C1 segment of cervical spinal cord (tissue), 14 donors: ENCODE measurements around the gene NSUN4.
"Not testable (repeated sequence)": the region's sequence is repeated elsewhere in the genome, so short reads cannot be mapped to it uniquely, and the experiment has no call there.

Source experiments
- DNase-seq, 14 donors: peaks; one replicate each; lab custom pipeline; 2025; lab: John Stamatoyannopoulos, UW

NSUN4 gene

DNA sequence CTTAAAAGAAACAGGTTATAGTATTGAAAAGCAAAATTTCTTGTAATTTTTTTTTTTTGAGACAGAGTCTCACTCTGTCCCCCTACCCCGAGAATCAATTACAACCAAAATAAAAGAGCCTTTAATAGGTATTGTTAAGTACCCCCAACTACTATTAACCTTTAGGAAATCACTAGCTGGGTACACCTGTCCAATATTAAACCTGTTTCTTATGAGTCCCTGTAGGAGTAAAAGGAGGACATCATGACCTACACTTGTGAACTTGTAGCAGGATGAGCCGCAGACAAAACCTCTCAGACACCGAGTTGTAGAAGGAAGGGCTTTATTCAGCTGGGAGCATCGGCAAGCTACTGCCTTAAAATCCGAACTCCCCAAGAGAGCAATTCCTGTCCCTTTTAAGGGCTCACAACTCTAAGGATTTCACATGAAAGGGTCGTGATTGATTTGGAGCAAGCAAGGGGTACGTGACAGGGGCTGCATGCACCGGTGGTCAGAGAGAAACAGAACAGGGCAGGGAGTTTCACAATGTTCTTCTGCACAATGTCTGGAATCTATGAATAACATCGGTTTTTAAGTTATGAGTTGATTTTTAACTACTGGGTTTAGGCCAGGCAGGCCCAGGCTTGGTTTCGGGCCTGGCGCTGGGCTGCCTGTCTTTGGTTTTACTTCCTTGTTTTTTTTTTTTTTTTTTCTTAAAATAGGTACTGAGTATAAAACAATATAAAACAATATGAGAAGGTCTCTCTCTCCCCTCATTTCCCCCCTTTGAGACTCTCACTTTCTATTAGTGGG is 15.1 kb upstream of the NSUN4 start:
- DNase-seq, result not testable (repeated sequence)

DNA sequence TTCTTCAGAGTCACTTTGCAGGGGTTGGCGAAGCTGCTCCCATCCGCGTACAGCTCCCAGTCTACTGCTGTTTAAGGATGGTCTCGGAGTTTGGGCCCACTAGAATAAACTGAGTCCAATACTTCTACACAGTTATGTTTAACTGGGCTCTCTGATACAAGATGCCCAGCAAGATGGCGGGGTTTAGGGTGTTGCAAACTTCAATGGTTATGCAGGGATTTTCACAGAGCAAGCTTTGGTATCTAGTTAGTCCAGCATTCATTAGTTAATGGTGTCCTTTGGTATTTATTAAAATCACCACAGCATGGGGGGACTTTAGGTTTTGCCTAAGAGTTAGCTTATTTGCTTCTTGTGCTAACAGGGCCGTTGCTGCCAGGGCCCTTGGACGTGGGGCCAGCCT is 12.4 kb upstream of the NSUN4 start:
- not testable (repeated sequence) for DNase-seq

DNA sequence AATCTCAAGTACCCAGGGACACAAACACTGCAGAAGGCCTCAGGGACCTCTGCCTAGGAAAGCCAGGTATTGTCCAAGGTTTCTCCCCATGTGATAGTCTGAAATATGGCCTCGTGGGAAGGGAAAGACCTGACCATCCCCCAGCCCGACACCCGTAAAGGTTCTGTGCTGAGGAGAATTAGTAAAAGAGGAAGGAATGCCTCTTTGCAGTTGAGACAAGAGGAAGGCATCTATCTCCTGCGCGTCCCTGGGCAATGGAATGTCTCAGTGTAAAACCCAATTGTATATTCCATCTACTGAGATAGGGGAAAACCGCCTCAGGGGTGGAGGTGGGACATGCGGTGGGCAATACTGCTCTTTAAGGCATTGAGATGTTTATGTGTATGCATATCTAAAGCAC is 10.8 kb upstream of the NSUN4 start:
- DNase-seq, result not testable (repeated sequence)

DNA sequence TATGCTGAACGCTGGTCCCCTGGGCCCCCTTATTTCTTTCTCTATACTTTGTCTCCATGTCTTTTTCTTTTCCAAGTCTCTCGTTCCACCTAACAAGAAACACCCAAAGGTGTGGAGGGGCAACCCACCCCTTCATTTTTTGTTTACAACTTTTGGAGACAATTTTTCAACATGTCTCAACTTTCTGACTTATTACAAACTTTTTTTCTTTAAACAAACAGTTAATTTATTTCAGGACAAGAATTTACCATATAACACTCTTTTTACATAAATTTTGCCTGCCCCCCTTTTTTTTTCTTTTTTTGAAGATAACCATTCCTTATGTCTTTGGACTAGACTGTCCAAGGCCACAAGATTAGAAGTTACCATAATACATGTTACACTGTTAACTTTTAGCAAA is 10.2 kb upstream of the NSUN4 start:
- not testable (repeated sequence) for DNase-seq

DNA sequence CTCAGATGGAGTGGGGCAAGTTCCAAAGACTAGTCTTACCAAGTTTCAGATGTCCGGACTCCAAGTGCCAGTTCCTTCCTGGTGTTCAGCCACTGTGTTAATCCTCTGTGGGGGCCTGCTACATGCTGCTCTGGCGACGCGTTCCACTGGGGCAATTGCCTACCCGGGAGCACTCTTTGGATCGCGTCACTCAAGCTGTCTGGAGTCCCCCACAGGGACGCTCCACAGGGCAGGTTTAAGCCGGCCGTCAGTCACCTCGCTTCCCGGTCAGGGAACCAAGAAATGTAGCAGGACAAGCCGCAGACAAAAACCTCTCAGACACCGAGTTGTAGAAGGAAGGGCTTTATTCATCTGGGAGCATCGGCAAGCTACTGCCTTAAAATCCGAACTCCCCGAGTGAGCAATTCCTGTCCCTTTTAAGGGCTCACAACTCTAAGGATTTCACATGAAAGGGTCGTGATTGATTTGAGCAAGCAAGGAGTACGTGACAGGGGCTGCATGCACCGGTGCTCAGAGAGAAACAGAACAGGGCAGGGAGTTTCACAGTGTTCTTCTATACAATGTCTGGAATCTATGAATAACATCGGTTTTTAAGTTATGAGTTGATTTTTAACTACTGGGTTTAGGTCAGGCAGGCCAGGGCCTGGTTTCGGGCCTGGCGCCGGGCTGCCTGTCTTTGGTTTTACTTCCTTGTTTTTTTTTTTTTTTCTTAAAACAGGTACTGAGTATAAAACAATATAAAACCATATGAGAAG is 8.6 kb upstream of the NSUN4 start:
- not testable (repeated sequence) for DNase-seq

DNA sequence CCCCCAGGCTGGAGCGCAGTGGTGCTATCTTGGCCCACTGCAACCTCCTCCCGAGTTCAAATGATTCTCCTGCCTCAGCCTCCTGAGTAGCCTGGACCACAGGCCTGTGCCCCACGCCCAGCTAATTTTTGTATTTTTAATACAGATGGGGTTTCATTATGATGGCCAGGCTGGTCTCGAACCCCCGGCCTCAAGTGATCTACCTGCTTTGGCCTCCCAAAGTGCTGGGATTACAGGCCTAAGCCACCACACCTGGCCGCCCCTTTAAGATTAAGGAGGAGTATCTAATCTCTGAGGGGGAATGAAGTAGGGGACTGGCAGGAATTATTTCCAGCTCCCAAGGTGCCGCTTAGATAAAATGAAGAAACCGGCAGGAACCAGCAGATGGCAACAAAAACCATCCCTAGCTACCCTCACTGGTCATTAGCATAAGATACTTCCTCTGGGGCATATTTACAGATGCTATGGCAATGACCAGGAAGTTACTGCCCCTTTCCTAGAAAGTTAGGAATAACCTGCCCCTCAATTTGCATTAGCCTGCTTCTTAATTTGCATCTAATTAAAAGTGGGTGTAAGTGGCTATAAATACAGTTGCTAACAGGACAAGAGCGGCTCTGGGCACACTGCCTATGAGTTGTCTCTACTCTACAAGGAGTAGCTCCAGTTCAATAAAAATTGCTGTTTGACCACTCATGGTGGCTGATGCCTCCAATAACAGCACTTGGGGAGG is 7.1 kb upstream of the NSUN4 start:
- no peak for DNase-seq

DNA sequence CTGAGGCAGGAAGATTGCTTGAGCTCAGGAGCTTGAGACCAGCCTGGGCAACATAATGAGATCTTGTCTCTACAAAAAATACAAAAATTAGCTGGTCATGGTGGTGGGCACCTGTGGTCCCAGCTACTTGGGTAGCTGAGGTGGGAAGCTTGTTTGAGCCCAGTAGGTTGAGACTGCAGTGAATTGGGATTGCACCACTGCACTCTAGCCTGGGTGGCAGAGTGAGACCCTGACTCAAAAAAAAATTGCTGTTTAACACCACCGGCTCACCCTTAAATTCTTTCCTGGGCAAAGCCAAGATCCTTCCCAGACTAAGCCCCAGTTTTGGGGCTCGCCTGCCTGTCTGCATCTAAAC is 6.6 kb upstream of the NSUN4 start:
- no peak for DNase-seq

DNA sequence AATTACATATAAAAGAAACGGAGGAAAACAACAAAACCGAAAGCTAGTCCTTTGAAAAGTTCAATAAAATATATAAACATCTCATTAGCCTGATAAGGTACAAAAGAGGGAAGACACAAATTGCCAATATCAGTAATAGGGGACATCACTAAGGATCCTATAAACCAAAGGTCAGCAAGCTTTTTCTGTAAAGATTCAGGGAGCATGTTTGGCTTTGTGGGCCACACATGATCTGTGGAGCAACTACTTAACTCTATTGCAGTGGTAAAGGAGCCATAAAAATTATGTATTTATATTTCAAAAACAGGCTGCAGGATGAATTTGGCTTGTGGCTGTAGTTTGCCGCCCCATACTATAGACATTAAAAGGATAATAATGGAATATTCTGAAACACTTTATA is 5.5 kb upstream of the NSUN4 start:
- no peak for DNase-seq

DNA sequence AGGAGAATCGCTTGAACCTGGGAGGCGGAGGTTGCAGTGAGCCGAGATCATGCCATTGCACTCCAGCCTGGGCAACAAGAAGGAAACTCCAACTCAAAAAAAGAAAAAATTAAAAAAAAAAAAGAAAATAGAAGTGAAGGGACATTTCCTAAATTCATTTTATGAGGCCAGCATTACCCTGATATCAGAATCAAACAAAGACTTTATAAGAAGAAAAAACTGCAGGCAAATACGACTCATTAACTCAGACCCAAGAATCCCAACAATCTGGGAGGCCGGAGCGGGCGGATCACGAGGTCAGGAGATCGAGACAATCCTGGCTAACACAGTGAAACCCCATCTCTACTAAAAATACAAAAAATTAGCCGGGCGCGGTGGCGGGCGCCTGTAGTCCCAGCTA is 3.2 kb upstream of the NSUN4 start:
- DNase-seq, result not testable (repeated sequence)

DNA sequence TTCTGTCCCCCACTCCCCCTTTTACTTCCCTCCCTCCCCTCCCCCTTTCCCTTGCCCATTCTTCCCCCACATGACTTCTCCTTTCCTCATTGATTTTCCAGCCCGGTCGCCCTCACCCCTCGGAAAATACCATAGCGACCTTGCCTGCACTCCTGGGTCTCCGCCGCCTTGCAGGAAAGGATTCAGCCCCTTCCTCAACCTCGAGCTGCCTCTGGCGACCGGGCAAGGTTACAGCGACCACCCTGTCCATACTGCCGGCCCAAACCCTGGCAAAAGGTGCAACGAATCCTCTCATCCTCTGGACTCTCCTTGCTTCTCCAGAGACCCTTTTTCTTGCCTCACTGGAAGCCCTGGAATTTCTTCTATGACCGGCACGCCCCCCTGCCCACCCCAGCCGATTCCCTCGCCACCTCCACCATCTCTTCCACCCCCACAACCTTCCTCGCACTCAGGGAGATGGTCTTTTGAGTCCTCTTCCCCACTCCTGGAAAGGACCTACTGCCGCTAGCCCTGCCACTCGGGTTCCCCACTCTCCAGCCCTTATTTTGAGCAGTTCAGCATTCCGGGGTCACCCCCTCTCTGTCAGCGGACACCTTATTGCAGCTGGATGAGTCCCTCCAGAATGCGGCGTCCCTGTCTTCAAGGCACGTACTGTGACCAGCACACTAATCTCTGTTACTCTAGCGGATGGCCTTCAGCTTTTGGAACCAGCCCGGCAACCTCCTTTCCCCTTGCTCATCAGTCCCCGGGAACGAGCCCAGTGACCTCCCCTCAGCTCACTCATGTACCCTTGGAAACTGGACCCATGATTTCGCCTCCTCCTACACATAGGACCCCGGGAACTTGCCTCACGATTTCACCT is 846 bp downstream of the NSUN4 start:
- DNase-seq, result peak in 3 of 14 donors; percentile 4 to 55 (median 27)

DNA sequence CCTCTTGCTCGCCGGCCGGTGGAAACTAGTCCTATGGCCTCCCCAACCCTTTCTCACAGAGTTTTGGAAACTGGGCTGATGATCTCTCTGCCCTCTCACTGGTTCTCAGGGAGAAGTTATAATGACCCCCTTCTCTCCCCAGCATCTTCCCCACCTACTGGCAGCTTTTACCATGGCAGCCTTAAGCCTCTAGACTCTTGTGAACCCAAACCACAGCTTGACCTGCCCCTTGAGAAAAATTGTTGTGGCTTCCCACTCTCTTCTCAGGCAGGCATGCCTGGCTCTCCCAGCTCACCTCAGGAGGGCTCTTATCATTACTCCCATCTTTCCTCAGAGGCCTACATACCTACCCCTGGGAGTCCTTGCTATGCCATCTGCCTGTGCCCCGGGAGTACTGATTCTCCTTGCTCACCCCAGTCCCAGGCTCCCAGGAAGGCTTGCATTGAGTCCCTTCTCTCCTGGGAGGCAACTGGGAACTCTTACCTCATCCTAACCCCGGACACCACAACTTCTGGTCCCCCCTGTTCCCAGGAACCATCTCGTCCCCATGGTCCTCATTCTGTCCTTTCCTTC is 1.6 kb downstream of the NSUN4 start:
- peak in 1 of 14 donors; percentile 2 for DNase-seq

DNA sequence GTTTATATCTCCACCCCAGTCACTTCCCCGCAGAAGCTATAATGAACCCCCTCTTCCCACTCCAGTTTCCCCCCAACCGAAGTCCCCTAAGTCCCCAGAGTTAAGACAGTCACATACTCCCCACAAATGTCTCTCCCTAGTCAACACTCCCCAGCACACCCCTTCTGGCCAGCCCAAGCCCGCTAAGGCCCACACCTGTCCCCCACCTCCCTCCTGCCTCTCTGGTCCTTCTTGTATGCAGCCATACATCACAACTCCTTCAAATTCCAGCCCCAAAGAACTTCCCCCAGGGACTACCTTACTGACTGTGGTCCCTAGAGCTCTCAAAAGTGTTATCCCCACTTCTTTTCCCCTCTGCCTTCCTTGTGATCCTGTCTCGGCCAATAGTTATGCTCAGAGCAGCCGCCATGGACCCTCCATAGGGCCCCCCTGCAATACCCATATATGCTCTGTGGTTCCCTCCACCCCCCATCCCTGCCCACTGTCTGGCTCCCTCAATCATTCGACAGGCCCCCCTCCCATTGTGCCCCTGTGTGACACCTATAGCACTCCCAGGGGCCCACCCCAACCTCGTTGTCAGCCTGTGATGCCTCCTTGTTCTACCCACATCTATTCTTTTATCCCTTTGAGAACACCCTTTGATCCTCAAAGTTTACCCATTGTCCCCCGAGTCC is 2.2 kb downstream of the NSUN4 start:
- DNase-seq, result no peak

DNA sequence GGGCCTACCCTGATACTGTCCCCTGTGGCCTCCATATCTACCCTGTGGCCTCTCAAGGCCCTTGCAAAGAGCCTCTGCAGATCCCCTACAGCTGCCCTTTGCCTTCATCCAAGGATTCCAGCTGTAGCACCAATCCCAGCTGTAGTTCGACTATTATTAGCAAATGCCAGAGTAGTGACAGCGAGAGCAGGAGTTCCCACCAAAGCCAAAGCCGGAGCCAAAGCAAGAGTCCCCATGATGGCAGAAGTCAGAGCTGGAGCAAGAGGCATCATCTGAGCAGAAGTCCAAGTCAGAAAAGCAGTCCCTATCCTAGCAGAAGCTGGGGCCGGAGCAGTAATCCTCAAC is 2.7 kb downstream of the NSUN4 start:
- DNase-seq, result no peak

DNA sequence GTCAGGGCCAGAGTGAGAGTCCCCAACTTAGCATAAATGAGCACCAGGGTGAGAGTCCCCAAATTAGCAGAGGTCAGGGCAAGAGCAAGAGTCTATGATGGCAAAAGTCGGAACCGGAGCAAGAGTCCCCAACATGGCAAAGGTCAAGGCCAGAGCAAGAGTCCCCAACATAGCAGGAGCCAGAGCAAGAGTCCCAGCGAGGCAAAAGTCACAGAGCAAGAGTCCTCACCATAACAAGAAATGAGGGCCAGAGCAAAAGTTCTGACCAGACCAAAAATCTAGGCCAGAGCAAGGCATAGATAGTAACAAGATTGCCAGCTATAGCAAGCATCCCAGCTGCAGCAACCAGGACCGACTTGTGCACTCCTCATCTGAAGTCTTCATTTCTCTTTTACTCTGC is 3.1 kb downstream of the NSUN4 start:
- DNase-seq, result no peak

DNA sequence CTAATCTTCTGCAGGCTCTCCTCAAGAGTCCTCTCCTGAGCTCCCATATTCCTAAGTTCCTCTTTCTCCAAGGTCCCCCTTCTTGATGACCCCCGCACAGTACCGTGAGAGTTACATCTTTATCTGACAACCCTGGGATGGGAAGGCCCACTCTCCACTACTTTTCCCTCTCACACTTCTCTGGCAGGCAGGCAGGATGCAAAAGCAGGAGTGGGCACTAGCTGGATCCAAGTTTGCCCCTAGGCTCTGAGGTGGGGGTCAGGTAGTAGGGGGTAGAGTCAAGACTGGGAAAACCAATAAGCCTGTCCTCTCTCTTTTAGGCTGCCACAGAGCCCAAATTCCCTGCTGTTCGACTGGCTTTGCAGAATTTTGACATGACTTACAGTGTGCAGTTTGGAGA is 3.9 kb downstream of the NSUN4 start:
- no peak for DNase-seq

DNA sequence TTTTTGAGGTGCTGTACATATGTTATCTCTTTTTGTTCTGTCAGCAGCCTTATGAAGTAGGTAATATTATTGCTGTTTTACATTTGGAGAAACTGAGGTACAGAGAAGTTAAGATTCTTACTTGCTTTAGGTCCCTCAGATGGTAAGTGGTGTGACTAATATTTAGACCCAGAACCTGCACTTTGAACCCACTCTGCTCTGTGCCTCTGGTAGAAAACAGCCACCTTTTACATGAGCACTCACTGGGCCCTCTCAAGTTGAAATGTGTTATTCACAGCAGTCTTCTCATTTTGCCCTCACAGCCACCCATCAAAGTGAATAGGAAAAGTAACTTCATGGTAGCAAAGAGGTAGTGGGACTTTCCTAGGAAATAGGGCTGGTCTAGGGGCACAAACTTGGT is 4.7 kb downstream of the NSUN4 start:
- no peak for DNase-seq

DNA sequence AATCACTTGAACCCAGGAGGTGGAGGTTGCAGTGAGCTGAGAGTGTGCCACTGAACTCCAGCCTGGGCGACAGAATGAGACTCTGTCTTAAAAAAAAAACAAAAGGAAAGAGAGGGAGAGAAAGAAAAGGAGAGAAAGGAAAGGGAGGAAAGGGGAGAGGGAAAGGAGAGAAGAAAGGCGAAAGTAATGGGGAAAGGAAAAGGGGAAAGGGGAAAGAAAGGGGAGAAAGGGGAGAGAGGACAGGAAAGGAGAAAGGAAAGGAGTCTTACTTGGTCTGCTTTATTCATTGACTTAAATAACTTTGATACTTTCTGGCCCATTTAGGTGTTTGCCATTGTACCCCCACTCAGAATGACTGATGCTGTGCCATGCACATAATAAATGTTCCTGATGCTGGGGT is 11.8 kb downstream of the NSUN4 start:
- DNase-seq, result no peak

DNA sequence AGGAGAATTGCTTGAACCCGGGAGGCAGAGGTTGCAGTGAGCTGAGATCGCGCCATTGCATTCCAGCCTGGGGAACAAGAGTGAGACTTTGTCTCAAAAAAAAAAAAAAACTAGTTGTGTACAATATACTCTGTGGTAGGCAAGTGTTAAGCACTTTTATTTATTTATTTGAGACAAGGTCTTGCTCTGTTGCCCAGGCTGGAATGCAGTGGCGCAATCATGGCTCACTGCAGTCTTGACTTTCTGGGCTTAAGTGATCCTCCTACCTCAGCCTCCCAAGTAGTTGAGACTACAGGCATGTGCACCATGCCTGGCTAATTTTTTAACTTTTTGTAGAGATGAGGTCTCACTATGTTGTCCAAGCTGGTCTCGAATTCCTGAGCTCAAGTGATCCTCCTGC is 15.3 kb downstream of the NSUN4 start:
- DNase-seq, result not testable (repeated sequence)

DNA sequence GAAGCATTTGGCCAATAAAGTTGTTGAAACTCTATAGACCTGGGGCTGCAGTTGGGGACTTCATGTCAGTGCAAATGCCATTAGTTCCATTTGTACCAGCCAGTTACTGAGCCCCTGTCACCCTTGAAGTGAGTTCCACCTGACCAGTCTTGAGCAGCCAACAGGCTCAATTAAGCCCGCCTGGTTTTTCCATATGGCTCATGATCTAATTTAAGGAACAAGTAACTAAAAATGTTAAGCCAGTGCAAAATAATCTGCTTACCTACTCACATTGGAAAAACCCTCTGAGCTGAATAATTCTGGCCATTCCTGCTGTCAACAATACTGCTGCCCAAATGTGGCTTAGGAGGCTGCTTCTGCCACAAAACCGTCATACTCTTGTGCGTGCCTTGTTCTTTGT is 21.6 kb downstream of the NSUN4 start:
- peak in 1 of 14 donors; percentile 75 for DNase-seq

DNA sequence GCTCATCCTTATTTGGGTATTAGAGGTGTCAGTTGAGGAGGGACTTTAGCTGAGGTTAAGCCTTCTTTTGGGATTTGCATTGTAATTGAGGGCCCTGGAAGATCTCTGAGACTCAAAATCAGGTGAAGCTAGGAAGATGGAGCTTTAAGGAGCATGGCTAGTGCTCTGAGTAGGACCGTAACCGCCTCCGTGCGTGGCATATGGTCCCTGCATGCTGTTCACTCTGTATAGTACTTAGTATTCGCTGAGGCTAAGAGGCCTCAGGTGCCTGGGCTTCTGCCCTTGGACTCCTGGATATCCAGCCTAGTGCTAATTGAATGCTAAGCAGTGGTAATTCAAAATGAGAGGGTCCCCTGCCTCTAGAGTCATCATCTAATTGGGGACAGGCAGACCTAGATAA is 22.5 kb downstream of the NSUN4 start:
- DNase-seq, result no peak

DNA sequence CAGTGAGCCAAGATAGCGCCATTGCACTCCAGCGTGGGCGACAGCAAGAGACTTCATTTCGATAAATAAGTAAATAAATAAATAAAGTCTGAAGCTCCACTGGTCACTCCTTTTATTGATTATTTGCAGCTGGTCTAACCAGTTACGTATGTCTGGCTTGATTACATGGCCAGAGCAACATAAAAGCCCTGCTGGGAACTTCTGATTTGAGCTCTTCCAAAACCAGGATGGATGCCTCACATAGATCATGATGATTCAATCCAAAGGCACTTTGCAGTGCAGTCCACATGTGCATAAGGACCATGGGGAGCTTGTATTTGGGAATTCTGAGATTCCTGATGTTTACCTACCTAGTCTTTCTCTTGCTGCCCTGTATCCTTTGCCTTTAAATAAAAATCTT is 24.0 kb downstream of the NSUN4 start:
- DNase-seq, result no peak
